GM12801 (cell line): Measurements from ENCODE around the gene CHN2.

ENCODE experiments used
- TF ChIP-seq, protein P1 (sequence below): IDR thresholded peaks from one replicate; pipeline ENCODE4 v1.5.1; 2011; ENCODE audit warnings: control low read depth; ENCODE audit not compliant: insufficient read length; ENCODE audit errors: extremely low read depth

Gene CHN2

DNA sequence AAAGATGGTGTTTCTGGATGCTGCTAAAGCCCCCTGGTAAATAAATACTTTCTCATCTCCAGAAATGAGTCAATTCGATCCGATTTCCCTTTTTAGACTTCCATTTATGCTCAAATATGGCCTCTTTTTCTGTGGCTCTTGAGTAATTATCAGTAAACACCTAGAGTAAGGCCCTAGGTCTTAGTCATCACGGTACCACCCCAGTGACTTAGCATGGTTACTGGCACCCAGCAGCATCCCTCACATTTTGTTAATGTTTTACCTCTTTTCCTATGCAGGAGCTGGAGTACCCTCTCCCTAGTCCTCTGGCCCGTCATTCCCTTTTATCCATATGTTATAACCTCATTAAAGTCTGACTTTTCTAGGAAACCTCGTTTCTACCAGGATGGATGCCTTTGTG, 19.5 kb downstream of the CHN2 start:
- TF ChIP-seq, protein P1, sequence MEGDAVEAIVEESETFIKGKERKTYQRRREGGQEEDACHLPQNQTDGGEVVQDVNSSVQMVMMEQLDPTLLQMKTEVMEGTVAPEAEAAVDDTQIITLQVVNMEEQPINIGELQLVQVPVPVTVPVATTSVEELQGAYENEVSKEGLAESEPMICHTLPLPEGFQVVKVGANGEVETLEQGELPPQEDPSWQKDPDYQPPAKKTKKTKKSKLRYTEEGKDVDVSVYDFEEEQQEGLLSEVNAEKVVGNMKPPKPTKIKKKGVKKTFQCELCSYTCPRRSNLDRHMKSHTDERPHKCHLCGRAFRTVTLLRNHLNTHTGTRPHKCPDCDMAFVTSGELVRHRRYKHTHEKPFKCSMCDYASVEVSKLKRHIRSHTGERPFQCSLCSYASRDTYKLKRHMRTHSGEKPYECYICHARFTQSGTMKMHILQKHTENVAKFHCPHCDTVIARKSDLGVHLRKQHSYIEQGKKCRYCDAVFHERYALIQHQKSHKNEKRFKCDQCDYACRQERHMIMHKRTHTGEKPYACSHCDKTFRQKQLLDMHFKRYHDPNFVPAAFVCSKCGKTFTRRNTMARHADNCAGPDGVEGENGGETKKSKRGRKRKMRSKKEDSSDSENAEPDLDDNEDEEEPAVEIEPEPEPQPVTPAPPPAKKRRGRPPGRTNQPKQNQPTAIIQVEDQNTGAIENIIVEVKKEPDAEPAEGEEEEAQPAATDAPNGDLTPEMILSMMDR: no peak

DNA sequence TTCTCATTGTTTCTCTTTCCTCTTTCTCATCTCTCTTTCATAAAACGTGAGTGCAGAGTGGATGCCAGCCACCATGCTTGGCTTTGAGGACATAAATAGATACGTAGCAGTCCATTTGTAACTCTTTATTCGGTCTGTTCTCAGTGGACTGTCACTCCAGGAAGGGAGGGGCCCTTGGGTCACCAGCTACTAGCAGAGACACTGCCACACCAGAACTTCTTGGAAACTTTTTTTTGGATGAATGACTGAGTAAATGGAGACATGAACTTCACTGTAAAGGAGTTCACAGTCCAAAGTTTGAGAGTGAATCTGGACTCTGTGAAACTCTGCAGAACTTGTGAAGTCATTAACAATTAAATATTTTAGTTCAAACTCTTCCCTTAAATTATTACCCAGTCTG, 20.2 kb downstream of the CHN2 start:
- TF ChIP-seq, protein P1: no peak

GRCh38 chr7:29216128-29216527, 21.6 kb downstream of the CHN2 start:
- TF ChIP-seq, protein P1: no peak

GRCh38 chr7:29217113-29217512, 22.5 kb downstream of the CHN2 start:
- TF ChIP-seq, protein P1: no peak

- TF ChIP-seq, protein P1: no peak
Observed at GRCh38 chr7:29224726-29225125, 30.2 kb downstream of the CHN2 start.

DNA sequence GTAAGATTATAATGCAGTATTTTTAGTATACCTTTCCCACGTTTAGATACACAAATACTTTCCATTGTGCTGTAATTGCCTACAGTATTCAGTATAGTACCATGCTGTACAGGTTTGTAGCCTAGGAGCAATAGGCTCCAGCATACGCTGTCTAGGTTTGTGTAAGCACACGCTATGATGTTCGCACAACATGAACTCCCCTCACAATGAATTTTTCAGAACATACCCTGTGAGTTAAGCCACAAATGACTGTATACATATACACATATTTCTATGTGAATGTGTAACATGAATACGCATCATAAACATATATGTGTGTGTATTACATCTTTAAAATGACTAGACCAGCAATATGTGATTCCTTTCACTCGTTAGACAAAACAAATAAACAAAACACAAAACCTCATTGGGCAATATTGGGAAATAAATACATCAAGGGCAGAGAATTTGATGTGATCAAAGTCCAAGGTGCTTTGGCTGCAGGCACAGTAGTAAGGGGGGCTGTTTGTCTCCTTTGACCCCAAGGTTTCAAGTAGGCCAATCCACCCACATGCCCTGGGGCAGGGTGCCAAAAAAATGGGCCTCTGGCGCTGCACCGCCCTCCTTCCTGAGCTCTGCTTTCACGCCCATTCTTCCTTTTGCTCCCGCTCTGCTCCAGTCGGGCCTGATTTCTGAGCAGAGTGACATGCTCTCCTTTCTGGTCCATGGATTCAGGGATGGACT, 33.9 kb downstream of the CHN2 start:
- TF ChIP-seq, protein P1: no peak

DNA sequence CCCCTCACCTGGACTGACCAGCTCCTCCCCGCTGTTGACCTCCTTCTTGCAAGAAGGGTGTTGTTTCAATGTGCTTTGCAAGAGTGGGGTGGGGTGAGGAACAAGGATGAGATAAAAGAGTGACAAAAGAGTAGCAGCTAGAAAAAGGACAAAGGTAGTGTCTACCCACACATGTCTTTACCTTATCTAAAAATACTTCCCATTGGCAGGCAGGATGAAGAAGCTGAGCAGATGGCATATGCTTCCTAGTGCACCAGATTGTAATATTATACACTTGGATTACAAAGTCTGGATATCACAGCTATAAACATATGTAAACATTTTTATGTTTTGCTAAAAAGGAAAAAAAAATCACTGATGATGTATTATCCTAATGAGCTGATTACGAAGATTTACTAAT, 34.5 kb downstream of the CHN2 start:
- TF ChIP-seq, protein P1: no peak
